ENCODE results near the gene HUNK. TPM values are rescaled to one million over a fixed set of nuclear protein-coding genes. Genes with fewer than 3 reads are reported as not detected.

Gene HUNK
- polyA plus RNA-seq, 1 donor (not counting 4 experiments of a cell fraction or from before 2014, with no cell fraction given) = 0.03 TPM

DNA sequence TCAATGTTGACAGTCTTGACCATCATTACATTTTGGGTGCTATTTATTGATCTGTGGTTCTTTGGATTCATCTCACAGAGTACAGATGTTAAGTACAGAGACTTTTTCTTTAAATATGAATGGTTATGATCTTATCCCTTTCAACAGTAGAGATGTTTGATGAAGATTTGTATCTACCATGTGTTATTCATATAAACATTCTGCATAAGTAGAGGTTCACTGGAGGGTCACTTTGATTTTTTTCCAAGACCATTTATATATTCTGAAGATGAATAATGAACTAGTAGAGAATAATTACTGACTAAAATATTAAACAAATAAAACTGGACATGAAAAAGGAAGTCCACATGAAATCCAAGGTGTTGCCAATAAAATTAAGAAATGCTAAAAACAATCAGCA lies 28.6 kb upstream of the HUNK start:
- no peak for TF ChIP-seq EZH2 (IDR thresholded peaks at IDR 0.05; ENCODE audit: low read length)
- TF ChIP-seq, protein P1, sequence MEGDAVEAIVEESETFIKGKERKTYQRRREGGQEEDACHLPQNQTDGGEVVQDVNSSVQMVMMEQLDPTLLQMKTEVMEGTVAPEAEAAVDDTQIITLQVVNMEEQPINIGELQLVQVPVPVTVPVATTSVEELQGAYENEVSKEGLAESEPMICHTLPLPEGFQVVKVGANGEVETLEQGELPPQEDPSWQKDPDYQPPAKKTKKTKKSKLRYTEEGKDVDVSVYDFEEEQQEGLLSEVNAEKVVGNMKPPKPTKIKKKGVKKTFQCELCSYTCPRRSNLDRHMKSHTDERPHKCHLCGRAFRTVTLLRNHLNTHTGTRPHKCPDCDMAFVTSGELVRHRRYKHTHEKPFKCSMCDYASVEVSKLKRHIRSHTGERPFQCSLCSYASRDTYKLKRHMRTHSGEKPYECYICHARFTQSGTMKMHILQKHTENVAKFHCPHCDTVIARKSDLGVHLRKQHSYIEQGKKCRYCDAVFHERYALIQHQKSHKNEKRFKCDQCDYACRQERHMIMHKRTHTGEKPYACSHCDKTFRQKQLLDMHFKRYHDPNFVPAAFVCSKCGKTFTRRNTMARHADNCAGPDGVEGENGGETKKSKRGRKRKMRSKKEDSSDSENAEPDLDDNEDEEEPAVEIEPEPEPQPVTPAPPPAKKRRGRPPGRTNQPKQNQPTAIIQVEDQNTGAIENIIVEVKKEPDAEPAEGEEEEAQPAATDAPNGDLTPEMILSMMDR (optimal IDR thresholded peaks at IDR 0.05 in 1 of 3, IDR thresholded peaks at IDR 0.05 in 1 of 3, conservative IDR thresholded peaks at IDR 0.05 in 1 of 3; ENCODE audit: extremely low read depth in 1 of 3, insufficient read depth in 2 of 3, low read length in 3 of 3) = no peak
- dilution Hi-C loops (cut with MboI; ENCODE audit: extremely low pct_ligation_motif_present, low sequenced_read_pairs) = no loop called here
- no peaks in the 10 kb centered on the region for H3K79me2 ChIP-seq (ENCODE audit: control insufficient read depth, insufficient read depth, low read length)
- H4K20me1 ChIP-seq (ENCODE audit: control insufficient read depth, extremely low read depth, insufficient read depth, low read length) = no peaks in the 10 kb centered on the region
- no peak overlapping the region for H3K27ac ChIP-seq (ENCODE audit: control insufficient read depth, insufficient read depth, low read length)
- H3K4me2 ChIP-seq (ENCODE audit: control insufficient read depth, extremely low read depth, insufficient read depth, low read depth, low read length) = no peak overlapping the region
- no peaks in the 10 kb centered on the region for H3K36me3 ChIP-seq (ENCODE audit: control insufficient read depth in 2 of 2, extremely low read depth in 1 of 2, insufficient read depth in 2 of 2, low read length in 2 of 2)
- DNase-seq (ENCODE audit: low read depth, low spot score) (no peak), FAIRE-seq (no peak)
- H2AFZ ChIP-seq (ENCODE audit: control insufficient read depth, low read length) = no peak overlapping the region
- H3K27me3 ChIP-seq (ENCODE audit: control insufficient read depth, extremely low read depth, insufficient read depth, low read length) = no peaks in the 10 kb centered on the region
- no peaks in the 10 kb centered on the region for H3K9me3 ChIP-seq (ENCODE audit: control insufficient read depth, low read depth, low read length)
- H3K4me3 ChIP-seq (ENCODE audit: control insufficient read depth in 2 of 3, extremely low read depth in 1 of 3, insufficient read depth in 2 of 3, low read depth in 1 of 3, low read length in 3 of 3) = no peak overlapping the region
- H3K9ac ChIP-seq (ENCODE audit: control insufficient read depth, extremely low read depth, insufficient read depth, low read length) = no peak overlapping the region
- no peaks in the 10 kb centered on the region for H3K4me1 ChIP-seq (ENCODE audit: control insufficient read depth, extremely low read depth, insufficient read depth, low read length)
- H3K9me1 ChIP-seq (ENCODE audit: control insufficient read depth, extremely low read depth, insufficient read depth, low read length) = no peaks in the 10 kb centered on the region

DNA sequence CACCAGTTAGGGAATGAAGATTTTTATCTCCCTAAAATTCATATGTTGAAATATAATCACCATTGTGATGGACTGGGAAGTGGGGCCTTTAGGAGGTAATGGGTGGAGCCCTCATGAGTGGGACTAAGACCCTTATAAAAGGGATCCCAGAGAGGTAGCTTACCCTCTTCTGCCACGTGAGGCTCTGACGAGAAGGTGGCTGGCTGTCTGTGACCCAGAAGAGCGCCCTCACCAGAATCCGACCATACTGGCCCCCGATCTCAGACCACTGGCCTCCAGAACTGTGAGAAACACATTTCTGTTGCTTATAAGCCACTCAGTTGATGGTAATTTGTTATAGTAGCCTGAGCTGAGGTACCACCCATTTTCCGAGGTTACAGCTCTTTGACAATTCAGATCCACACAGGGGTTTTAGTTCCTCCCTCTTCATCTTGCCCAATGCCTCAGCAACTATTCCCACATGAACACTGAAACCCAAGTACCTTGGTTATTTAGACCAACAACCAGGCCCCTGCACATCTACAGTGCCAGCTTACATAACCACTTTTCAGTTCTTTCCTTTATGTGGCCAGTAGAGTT lies 27.6 kb upstream of the HUNK start:
- Histone ChIP-seq H3K27ac (ENCODE audit: control insufficient read depth, insufficient read depth, low read length) (no peak overlapping the region), H3K79me2 (ENCODE audit: control insufficient read depth, insufficient read depth, low read length) (no peaks in the 10 kb centered on the region), H3K9me3 (ENCODE audit: control insufficient read depth, low read depth, low read length) (no peaks in the 10 kb centered on the region), H3K36me3 (ENCODE audit: control insufficient read depth in 2 of 2, extremely low read depth in 1 of 2, insufficient read depth in 2 of 2, low read length in 2 of 2) (no peaks in the 10 kb centered on the region), H3K4me3 (ENCODE audit: control insufficient read depth in 2 of 3, extremely low read depth in 1 of 3, insufficient read depth in 2 of 3, low read depth in 1 of 3, low read length in 3 of 3) (no peak overlapping the region), H3K27me3 (ENCODE audit: control insufficient read depth, extremely low read depth, insufficient read depth, low read length) (no peaks in the 10 kb centered on the region), H3K4me1 (ENCODE audit: control insufficient read depth, extremely low read depth, insufficient read depth, low read length) (no peaks in the 10 kb centered on the region), H3K9me1 (ENCODE audit: control insufficient read depth, extremely low read depth, insufficient read depth, low read length) (no peaks in the 10 kb centered on the region), H3K4me2 (ENCODE audit: control insufficient read depth, extremely low read depth, insufficient read depth, low read depth, low read length) (no peak overlapping the region), H3K9ac (ENCODE audit: control insufficient read depth, extremely low read depth, insufficient read depth, low read length) (no peak overlapping the region), H2AFZ (ENCODE audit: control insufficient read depth, low read length) (no peak overlapping the region), H4K20me1 (ENCODE audit: control insufficient read depth, extremely low read depth, insufficient read depth, low read length) (no peaks in the 10 kb centered on the region)
- no peak for FAIRE-seq
- DNase-seq (ENCODE audit: low read depth, low spot score) = no peak
- dilution Hi-C loops (cut with MboI; ENCODE audit: extremely low pct_ligation_motif_present, low sequenced_read_pairs) = no loop called here
- TF ChIP-seq, protein P1 (optimal IDR thresholded peaks at IDR 0.05 in 1 of 3, IDR thresholded peaks at IDR 0.05 in 1 of 3, conservative IDR thresholded peaks at IDR 0.05 in 1 of 3; ENCODE audit: extremely low read depth in 1 of 3, insufficient read depth in 2 of 3, low read length in 3 of 3) = no peak
- TF ChIP-seq EZH2 (IDR thresholded peaks at IDR 0.05; ENCODE audit: low read length) = no peak
